ENCODE measurements around the gene ACTMAP.

The ACTMAP gene

GRCh38 chr19:40718774-40719391 is 31.4 kb downstream of the ACTMAP start:
- no peak for DNase-seq (ENCODE audit: low spot score)

- no peak for DNase-seq (ENCODE audit: low spot score)
These were observed 32.1 kb downstream of the ACTMAP start for GRCh38 chr19:40717880-40718773.

- no peak for DNase-seq (ENCODE audit: low spot score)
These were observed 32.9 kb downstream of the ACTMAP start for GRCh38 chr19:40717325-40717879.

GRCh38 chr19:40716482-40717324 is 33.6 kb downstream of the ACTMAP start, which contains the start of the genes COQ8B and ITPKC:
TSS of gene COQ8B (minus strand) at chr19:40716886. CDS start at chr19:40714632, 2,254 bp downstream.
TSS of gene ITPKC (plus strand) at chr19:40717112. CDS start at chr19:40717136, 24 bp downstream.
- DNase-seq (ENCODE audit: low spot score) = peak; percentile 97

- DNase-seq (ENCODE audit: low spot score) = peak; percentile 67
These were observed 34.2 kb downstream of the ACTMAP start for GRCh38 chr19:40716031-40716481.

- peak; percentile 94 for DNase-seq (ENCODE audit: low spot score)
These were observed 35.6 kb downstream of the ACTMAP start for GRCh38 chr19:40714441-40715299.

GRCh38 chr19:40713939-40714338 is 36.3 kb downstream of the ACTMAP start:
- DNase-seq (ENCODE audit: low spot score) = no peak

GRCh38 chr19:40709817-40710216 is 40.5 kb downstream of the ACTMAP start:
- no peak for DNase-seq (ENCODE audit: low spot score)

- no peak for DNase-seq (ENCODE audit: low spot score)
These were observed 42.7 kb downstream of the ACTMAP start for GRCh38 chr19:40707615-40708014.

GRCh38 chr19:40705950-40706619 is 44.2 kb downstream of the ACTMAP start:
- no peak for DNase-seq (ENCODE audit: low spot score)

- no peak for DNase-seq (ENCODE audit: low spot score)
These were observed 45.0 kb downstream of the ACTMAP start for GRCh38 chr19:40705362-40705651.

- DNase-seq (ENCODE audit: low spot score) = no peak
These were observed 45.6 kb downstream of the ACTMAP start for GRCh38 chr19:40704491-40705361.

- no peak for DNase-seq (ENCODE audit: low spot score)
These were observed 47.1 kb downstream of the ACTMAP start for GRCh38 chr19:40703029-40703755.

- no peak for DNase-seq (ENCODE audit: low spot score)
These were observed 47.8 kb downstream of the ACTMAP start for GRCh38 chr19:40702337-40703012.

GRCh38 chr19:40701758-40702157 is 48.5 kb downstream of the ACTMAP start:
- DNase-seq (ENCODE audit: low spot score) = no peak

GRCh38 chr19:40700083-40700482 is 50.2 kb downstream of the ACTMAP start:
- DNase-seq (ENCODE audit: low spot score) = no peak

GRCh38 chr19:40697007-40697406 is 53.3 kb downstream of the ACTMAP start:
- DNase-seq (ENCODE audit: low spot score) = no peak

- no peak for DNase-seq (ENCODE audit: low spot score)
These were observed 54.4 kb downstream of the ACTMAP start for GRCh38 chr19:40695881-40696280.

Measured in CD4-positive, alpha-beta T cell treated with Interleukin-6 at 100 ng/mL for 8 hours (primary cell).